CD4-positive, alpha-beta memory T cell (primary cell): ENCODE results near the gene TWNK. TPM values are rescaled to one million over a fixed set of nuclear protein-coding genes. Genes with fewer than 3 reads are reported as not detected.
"Not testable (repeated sequence)": the region's sequence is repeated elsewhere in the genome, so short reads cannot be mapped to it uniquely, and the experiment has no call there.

ENCODE experiments used
- CTCF ChIA-PET: fragments of 350-600 bp; sonication (Branson Sonifier 250); formaldehyde crosslinking; loops from one replicate; lab custom pipeline; 2021; ENCODE audit warnings: inconsistent platforms; ENCODE audit not compliant: partially characterized antibody; lab: Charles Lee
- POLR2A ChIA-PET: fragments of 350-600 bp; sonication (Branson Sonifier 250); formaldehyde crosslinking; loops from one replicate; lab custom pipeline; 2021; ENCODE audit not compliant: partially characterized antibody; lab: Charles Lee
- DNase-seq, 5 donors: peaks; one replicate each; pipeline versions ENCODE4 v3.0.0 to v3.0.0-alpha.2; 2020 to 2022; ENCODE audit warnings: mixed read lengths in 1 of 5
- H3K27ac ChIP-seq: one replicate; pipeline ENCODE4 v1.7.0; 2013; ENCODE audit warnings: low read depth, low read length
- H3K27me3 ChIP-seq: 2 replicates; pipeline ENCODE4 v1.7.0; 2013; ENCODE audit warnings: mild to moderate bottlenecking, low read length, moderate library complexity; ENCODE audit not compliant: insufficient read depth
- H3K36me3 ChIP-seq: 2 replicates; pipeline ENCODE4 v1.7.0; 2013; ENCODE audit warnings: mild to moderate bottlenecking, low read length, moderate library complexity; ENCODE audit not compliant: insufficient read depth
- H3K4me1 ChIP-seq: 2 replicates; pipeline ENCODE4 v1.7.0; 2013; ENCODE audit warnings: mild to moderate bottlenecking, low read length, moderate library complexity; ENCODE audit not compliant: insufficient read depth
- H3K4me3 ChIP-seq, 2 donors: one replicate each; pipeline ENCODE4 v1.7.0; 2013; ENCODE audit warnings: low read length in 2 of 2, mild to moderate bottlenecking in 1 of 2
- H3K9me3 ChIP-seq, 2 donors: one replicate each; pipeline ENCODE4 v1.7.0; 2013; ENCODE audit warnings: low read length in 2 of 2, control low read depth in 1 of 2; ENCODE audit not compliant: control insufficient read depth in 1 of 2
- H3K27ac Mint-ChIP-seq, 7 donors: one replicate each; pipeline ENCODE4 v1.8.0; 2020 to 2021; ENCODE audit warnings: mixed read lengths in 7 of 7, mild to moderate bottlenecking in 6 of 7, inconsistent platforms in 3 of 7, moderate library complexity in 3 of 7
- H3K27me3 Mint-ChIP-seq, 2 donors: one replicate each; pipeline ENCODE4 v1.8.0; 2020 to 2021; ENCODE audit warnings: mixed read lengths in 2 of 2
- H3K36me3 Mint-ChIP-seq, 2 donors: one replicate each; pipeline ENCODE4 v1.8.0; 2020 to 2021; ENCODE audit warnings: mixed read lengths in 2 of 2, inconsistent platforms in 1 of 2, mild to moderate bottlenecking in 1 of 2
- H3K4me1 Mint-ChIP-seq, 4 donors: one replicate each; pipeline ENCODE4 v1.8.0; 2020 to 2021; ENCODE audit warnings: mixed read lengths in 4 of 4, mild to moderate bottlenecking in 1 of 4
- H3K4me3 Mint-ChIP-seq, 8 donors: one replicate each; pipeline ENCODE4 v1.8.0; 2020 to 2021; ENCODE audit warnings: mixed read lengths in 8 of 8, mild to moderate bottlenecking in 7 of 8, moderate library complexity in 6 of 8, inconsistent platforms in 3 of 8
- H3K9me3 Mint-ChIP-seq, 8 donors: one replicate each; pipeline ENCODE4 v1.8.0; 2020 to 2021; ENCODE audit warnings: mixed read lengths in 8 of 8, mild to moderate bottlenecking in 5 of 8, inconsistent platforms in 3 of 8, moderate library complexity in 1 of 8
- intact Hi-C: fragments of 100-400 bp; cut with micrococcal nuclease; formaldehyde crosslinking; loops from one replicate; pipeline ENCODE4 v1.15.1; 2023
- polyA plus RNA-seq, 2 donors: library from polyadenylated mRNA; unstranded; fragments of 300-500 nt; fragmentation: Illumina TruSeq; gene quantifications; one replicate each; pipeline ENCODE4 v1.2.3, GENCODE V29; 2021
- total RNA-seq, 2 experiments: library from RNA; stranded (reverse); gene quantifications; one replicate each; pipeline ENCODE4 v1.2.3, GENCODE V29; 2021

The TWNK gene
- total and polyA plus RNA-seq, 4 experiments from 2014 or later, result 5.0 to 14.3 (median 10.9) TPM

GRCh38 chr10:100972904-100973535, 14.3 kb upstream of the TWNK start:
- Histone ChIP-seq H3K27ac (no peak overlapping the region), H3K27me3 (no peaks in the 10 kb centered on the region), H3K4me3 (no peak overlapping the region), H3K4me1 (peaks cover 18% of the 10 kb centered on the region), H3K36me3 (no peaks in the 10 kb centered on the region), H3K9me3 (no peaks in the 10 kb centered on the region)
- no peaks in the 10 kb centered on the region for H3K27me3 Mint-ChIP-seq
- ChIA-PET POLR2A (no interaction called here), CTCF (interaction anchor here (1.1 to 2.0 kb wide), 3 partner anchors 15 to 46 kb away, joined by 3 to 5 read pairs (median 4); no protein-coding TSS in a partner anchor)
- no peak overlapping the region for H3K27ac Mint-ChIP-seq
- DNase-seq, result no peak
- no peaks in the 10 kb centered on the region for H3K9me3 Mint-ChIP-seq
- no peak overlapping the region for H3K4me3 Mint-ChIP-seq
- H3K36me3 Mint-ChIP-seq, result no peaks in the 10 kb centered on the region
- intact Hi-C loops, result no loop called here
- peaks cover 4 to 22% (median 15%) of the 10 kb centered on the region in 4 donors for H3K4me1 Mint-ChIP-seq

DNA sequence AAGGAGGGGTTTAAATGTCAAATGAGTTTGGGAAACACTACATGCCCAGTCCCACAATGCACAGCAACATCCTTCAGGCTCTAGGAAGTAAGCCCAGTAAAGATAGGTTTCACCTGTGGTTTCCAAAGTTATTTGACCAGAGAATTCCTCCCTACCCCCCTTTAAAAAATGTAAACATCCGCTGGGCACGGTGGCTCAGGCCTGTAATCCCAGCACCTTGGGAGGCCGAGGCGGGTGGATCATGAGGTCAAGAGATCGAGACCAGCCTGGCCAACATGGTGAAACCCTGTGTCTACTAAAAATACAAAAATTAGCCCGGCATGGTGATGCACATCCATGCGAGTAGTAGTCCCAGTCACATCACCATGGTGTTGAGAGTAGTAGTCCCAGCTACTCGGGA, 11.9 kb upstream of the TWNK start:
- intact Hi-C loops, H3K27ac Mint-ChIP-seq, H3K9me3 Mint-ChIP-seq, H3K27ac ChIP-seq, DNase-seq, H3K4me1 ChIP-seq, H3K4me3 Mint-ChIP-seq, H3K36me3 ChIP-seq, H3K27me3 ChIP-seq, H3K4me3 ChIP-seq, H3K4me1 Mint-ChIP-seq, H3K9me3 ChIP-seq, H3K27me3 Mint-ChIP-seq: not testable (repeated sequence)
- H3K36me3 Mint-ChIP-seq, result peaks cover 0 to 11% of the 10 kb centered on the region in 2 donors
- ChIA-PET CTCF (interaction anchor here (1.0 to 1.7 kb wide), 4 partner anchors 9 to 35 kb away, joined by 3 to 4 read pairs (median 4); partner anchors contain the start of gene LZTS2), POLR2A (interaction anchor here (1.1 kb wide), 1 partner anchor 12 kb away, joined by 3 read pairs; the partner anchor contains the start of gene MRPL43)

GRCh38 chr10:100976906-100977305, 10.4 kb upstream of the TWNK start:
- no peak for DNase-seq
- no peak overlapping the region for H3K4me3 Mint-ChIP-seq
- H3K27ac ChIP-seq, result no peak overlapping the region
- no peaks in the 10 kb centered on the region for H3K27me3 ChIP-seq
- intact Hi-C loops, result no loop called here
- H3K36me3 ChIP-seq, result peaks cover 7% of the 10 kb centered on the region
- ChIA-PET CTCF (interaction anchor here (0.6 to 0.9 kb wide), 2 partner anchors 11 to 1380 kb away, joined by 3 read pairs; no protein-coding TSS in a partner anchor), POLR2A (no interaction called here)
- H3K27ac Mint-ChIP-seq, result peak overlapping the region in 4 of 7 donors; percentile 14 to 54 (median 46)
- peaks cover 0 to 3% (median under 1%) of the 10 kb centered on the region in 4 donors for H3K4me1 Mint-ChIP-seq
- no peaks in the 10 kb centered on the region for H3K9me3 Mint-ChIP-seq
- H3K36me3 Mint-ChIP-seq, result peaks cover 3 to 23% of the 10 kb centered on the region in 2 donors
- no peak overlapping the region for H3K4me3 ChIP-seq
- no peaks in the 10 kb centered on the region for H3K27me3 Mint-ChIP-seq
- no peaks in the 10 kb centered on the region for H3K9me3 ChIP-seq
- H3K4me1 ChIP-seq, result no peaks in the 10 kb centered on the region

DNA sequence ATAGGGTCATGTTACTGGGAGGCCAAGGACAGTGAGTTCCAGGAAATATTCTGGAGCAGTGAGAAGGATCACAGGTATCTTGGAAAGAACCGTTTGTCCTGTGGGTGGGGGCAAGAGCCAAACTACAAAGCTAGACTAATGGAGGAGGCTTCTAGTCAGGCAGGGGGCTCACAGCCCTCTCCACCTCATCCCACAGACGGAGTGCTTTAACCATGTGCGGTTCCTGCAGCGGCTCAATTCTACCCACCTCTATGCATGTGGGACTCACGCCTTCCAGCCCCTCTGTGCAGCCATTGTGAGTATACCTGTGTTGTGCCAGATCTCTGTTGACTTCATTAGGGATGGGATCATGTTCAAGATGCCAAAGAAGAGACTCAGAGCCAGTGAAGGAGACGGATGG, 9.9 kb upstream of the TWNK start:
- H3K9me3 Mint-ChIP-seq, result no peaks in the 10 kb centered on the region
- ChIA-PET POLR2A (no interaction called here), CTCF (no interaction called here)
- H3K36me3 Mint-ChIP-seq, result peaks cover 9 to 28% of the 10 kb centered on the region in 2 donors
- H3K27ac Mint-ChIP-seq, result peak overlapping the region in 2 of 7 donors; percentile 34 to 41
- intact Hi-C loops, result no loop called here
- H3K4me1 ChIP-seq, result no peaks in the 10 kb centered on the region
- no peak overlapping the region for H3K4me3 ChIP-seq
- H3K27me3 Mint-ChIP-seq, result no peaks in the 10 kb centered on the region
- no peaks in the 10 kb centered on the region for H3K27me3 ChIP-seq
- no peak overlapping the region for H3K27ac ChIP-seq
- H3K4me3 Mint-ChIP-seq, result no peak overlapping the region
- H3K9me3 ChIP-seq, result no peaks in the 10 kb centered on the region
- no peak for DNase-seq
- H3K4me1 Mint-ChIP-seq, result peaks cover 0 to 3% (median under 1%) of the 10 kb centered on the region in 4 donors
- peaks cover 7% of the 10 kb centered on the region for H3K36me3 ChIP-seq

DNA sequence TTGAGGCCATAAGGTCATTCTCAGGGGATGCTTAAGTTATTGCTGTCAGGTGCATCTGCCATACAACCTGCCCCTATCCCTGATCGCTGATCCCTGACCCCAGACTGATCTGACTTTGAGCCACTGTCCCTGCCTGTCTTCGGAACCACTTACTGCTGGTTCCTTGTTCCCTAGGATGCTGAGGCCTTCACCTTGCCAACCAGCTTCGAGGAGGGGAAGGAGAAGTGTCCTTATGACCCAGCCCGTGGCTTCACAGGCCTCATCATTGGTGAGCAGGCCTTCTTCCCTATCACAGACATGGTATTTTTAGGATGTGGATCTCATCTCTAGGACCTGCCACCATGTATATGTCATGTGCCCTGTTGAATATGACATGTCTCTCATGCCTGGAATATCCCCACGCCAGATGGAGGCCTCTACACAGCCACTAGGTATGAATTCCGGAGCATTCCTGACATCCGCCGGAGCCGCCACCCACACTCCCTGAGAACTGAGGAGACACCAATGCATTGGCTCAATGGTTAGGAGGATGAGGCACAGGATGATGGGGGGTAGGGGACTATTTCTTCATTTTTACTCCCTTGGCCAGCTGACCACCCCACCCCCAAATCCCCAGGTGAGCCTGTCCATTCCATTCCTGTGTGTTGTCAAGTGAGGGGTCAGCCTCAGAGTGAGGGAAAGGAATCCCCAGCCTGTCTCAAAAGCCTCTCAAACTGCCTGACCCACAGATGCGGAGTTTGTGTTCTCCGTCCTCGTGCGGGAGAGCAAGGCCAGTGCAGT, 9.0 kb upstream of the TWNK start:
- ChIA-PET POLR2A (no interaction called here), CTCF (no interaction called here)
- Histone ChIP-seq H3K9me3 (no peaks in the 10 kb centered on the region), H3K27me3 (no peaks in the 10 kb centered on the region), H3K4me1 (no peaks in the 10 kb centered on the region), H3K36me3 (peaks cover 7% of the 10 kb centered on the region), H3K27ac (no peak overlapping the region), H3K4me3 (no peak overlapping the region)
- Mint-ChIP-seq H3K36me3 (peaks cover 13 to 33% of the 10 kb centered on the region in 2 donors), H3K27me3 (no peaks in the 10 kb centered on the region), H3K9me3 (no peaks in the 10 kb centered on the region), H3K4me1 (peaks cover 0 to 5% (median 1%) of the 10 kb centered on the region in 4 donors), H3K27ac (peak overlapping the region in 1 of 7 donors; percentile 41), H3K4me3 (no peak overlapping the region)
- DNase-seq, result no peak
- intact Hi-C loops, result no loop called here

DNA sequence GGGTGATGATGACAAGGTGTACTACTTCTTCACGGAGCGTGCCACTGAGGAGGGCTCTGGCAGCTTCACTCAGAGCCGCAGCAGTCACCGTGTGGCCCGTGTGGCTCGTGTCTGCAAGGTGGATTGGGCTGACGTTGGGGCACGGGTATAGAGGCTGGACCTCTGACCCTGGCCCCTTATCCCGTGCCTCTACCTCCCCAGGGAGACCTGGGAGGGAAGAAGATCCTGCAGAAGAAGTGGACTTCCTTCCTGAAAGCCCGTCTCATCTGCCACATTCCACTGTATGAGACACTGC, 8.5 kb upstream of the TWNK start:
- peaks cover 7% of the 10 kb centered on the region for H3K36me3 ChIP-seq
- no peaks in the 10 kb centered on the region for H3K9me3 ChIP-seq
- H3K27ac ChIP-seq, result no peak overlapping the region
- ChIA-PET CTCF (no interaction called here), POLR2A (no interaction called here)
- intact Hi-C loops, result no loop called here
- no peak overlapping the region for H3K4me3 ChIP-seq
- no peaks in the 10 kb centered on the region for H3K9me3 Mint-ChIP-seq
- H3K27me3 Mint-ChIP-seq, result no peaks in the 10 kb centered on the region
- H3K27ac Mint-ChIP-seq, result no peak overlapping the region
- H3K27me3 ChIP-seq, result no peaks in the 10 kb centered on the region
- peaks cover 0 to 5% (median 1%) of the 10 kb centered on the region in 4 donors for H3K4me1 Mint-ChIP-seq
- no peaks in the 10 kb centered on the region for H3K4me1 ChIP-seq
- no peak for DNase-seq
- H3K4me3 Mint-ChIP-seq, result no peak overlapping the region
- H3K36me3 Mint-ChIP-seq, result peaks cover 13 to 33% of the 10 kb centered on the region in 2 donors

DNA sequence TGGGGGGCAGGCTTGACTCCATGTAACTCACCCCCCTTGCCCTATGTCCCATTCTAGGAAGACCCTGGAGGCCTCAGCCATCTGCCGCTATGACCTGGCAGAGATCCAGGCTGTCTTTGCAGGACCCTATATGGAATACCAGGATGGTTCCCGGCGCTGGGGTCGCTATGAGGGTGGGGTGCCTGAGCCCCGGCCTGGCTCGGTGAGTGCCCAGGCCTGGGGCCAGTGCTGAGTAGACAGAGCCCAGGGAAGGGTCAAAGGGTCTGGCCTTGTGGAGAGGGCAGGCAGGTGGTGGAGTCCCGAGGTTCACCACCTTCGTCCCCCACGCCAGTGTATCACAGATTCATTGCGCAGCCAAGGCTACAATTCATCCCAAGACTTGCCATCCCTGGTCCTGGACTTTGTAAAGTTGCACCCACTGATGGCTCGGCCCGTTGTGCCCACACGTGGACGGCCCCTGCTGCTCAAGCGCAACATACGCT, 7.5 kb upstream of the TWNK start:
- Mint-ChIP-seq H3K27ac (peak overlapping the region in 1 of 7 donors; percentile 6), H3K27me3 (no peaks in the 10 kb centered on the region), H3K4me1 (peaks cover 0 to 10% (median 1%) of the 10 kb centered on the region in 4 donors), H3K4me3 (no peak overlapping the region), H3K9me3 (no peaks in the 10 kb centered on the region), H3K36me3 (peaks cover 13 to 40% of the 10 kb centered on the region in 2 donors)
- no peaks in the 10 kb centered on the region for H3K27me3 ChIP-seq
- no peak overlapping the region for H3K27ac ChIP-seq
- CTCF ChIA-PET, result interaction anchor here (1.0 kb wide), 1 partner anchor 34 kb away, joined by 5 read pairs; no protein-coding TSS in a partner anchor
- intact Hi-C loops, result no loop called here
- H3K9me3 ChIP-seq, result no peaks in the 10 kb centered on the region
- POLR2A ChIA-PET, result no interaction called here
- H3K4me1 ChIP-seq, result no peaks in the 10 kb centered on the region
- H3K4me3 ChIP-seq, result no peak overlapping the region
- DNase-seq, result no peak
- H3K36me3 ChIP-seq, result peaks cover 7% of the 10 kb centered on the region
